ENCODE results near the gene SOBP.

The SOBP gene

GRCh38 chr6:107658920-107659865 is 169.3 kb downstream of the SOBP start:
- Histone ChIP-seq H3K36me3 (replicated peaks) (peaks cover 11% of the 10 kb centered on the region), H3K9me3 (no peaks in the 10 kb centered on the region), H3K4me3 (no peak overlapping the region), H3K4me1 (peaks cover 6% of the 10 kb centered on the region), H3K27me3 (ENCODE audit: low read depth) (no peaks in the 10 kb centered on the region)
- peak in 1 of 2 experiments; percentile 14 for DNase-seq (ENCODE audit: low spot score in 2 of 2)
- in situ Hi-C loops (cut with MboI; ENCODE audit: low sequenced_read_pairs) = no loop called here

- Histone ChIP-seq H3K4me3 (no peak overlapping the region), H3K27me3 (ENCODE audit: low read depth) (no peaks in the 10 kb centered on the region), H3K4me1 (peaks cover 10% of the 10 kb centered on the region), H3K36me3 (replicated peaks) (peaks cover 11% of the 10 kb centered on the region), H3K9me3 (no peaks in the 10 kb centered on the region)
- in situ Hi-C loops (cut with MboI; ENCODE audit: low sequenced_read_pairs) = no loop called here
- no peak for DNase-seq (ENCODE audit: low spot score in 2 of 2)
These were observed 170.9 kb downstream of the SOBP start for GRCh38 chr6:107660839-107661238.

- H3K9me3 ChIP-seq = no peaks in the 10 kb centered on the region
- H3K36me3 ChIP-seq (replicated peaks) = peaks cover 11% of the 10 kb centered on the region
- in situ Hi-C loops (cut with MboI; ENCODE audit: low sequenced_read_pairs) = no loop called here
- H3K4me1 ChIP-seq = peaks cover 15% of the 10 kb centered on the region
- H3K4me3 ChIP-seq = no peak overlapping the region
- no peaks in the 10 kb centered on the region for H3K27me3 ChIP-seq (ENCODE audit: low read depth)
- DNase-seq (ENCODE audit: low spot score in 2 of 2) = no peak
These were observed 171.4 kb downstream of the SOBP start for GRCh38 chr6:107661291-107661690.

- H3K4me3 ChIP-seq = no peak overlapping the region
- no peak for DNase-seq (ENCODE audit: low spot score in 2 of 2)
- no peaks in the 10 kb centered on the region for H3K27me3 ChIP-seq (ENCODE audit: low read depth)
- H3K4me1 ChIP-seq = peaks cover 25% of the 10 kb centered on the region
- H3K36me3 ChIP-seq (replicated peaks) = peaks cover 11% of the 10 kb centered on the region
- no peaks in the 10 kb centered on the region for H3K9me3 ChIP-seq
- in situ Hi-C loops (cut with MboI; ENCODE audit: low sequenced_read_pairs) = no loop called here
These were observed 172.4 kb downstream of the SOBP start for GRCh38 chr6:107662333-107662732.

- H3K4me1 ChIP-seq = peaks cover 35% of the 10 kb centered on the region
- H3K4me3 ChIP-seq = no peak overlapping the region
- in situ Hi-C loops (cut with MboI; ENCODE audit: low sequenced_read_pairs) = no loop called here
- no peak for DNase-seq (ENCODE audit: low spot score in 2 of 2)
- peaks cover 10% of the 10 kb centered on the region for H3K36me3 ChIP-seq (replicated peaks)
- H3K9me3 ChIP-seq = no peaks in the 10 kb centered on the region
- H3K27me3 ChIP-seq (ENCODE audit: low read depth) = no peaks in the 10 kb centered on the region
These were observed 173.4 kb downstream of the SOBP start for GRCh38 chr6:107663308-107663707.

- DNase-seq (ENCODE audit: low spot score in 2 of 2) = no peak
- H3K9me3 ChIP-seq = no peaks in the 10 kb centered on the region
- in situ Hi-C loops (cut with MboI; ENCODE audit: low sequenced_read_pairs) = no loop called here
- H3K36me3 ChIP-seq (replicated peaks) = 0 out of 2 replicates have a peak, but pooled peaks cover 1% of the 10 kb centered on the region
- H3K4me3 ChIP-seq = no peak overlapping the region
- peaks cover 29% of the 10 kb centered on the region for H3K4me1 ChIP-seq
- no peaks in the 10 kb centered on the region for H3K27me3 ChIP-seq (ENCODE audit: low read depth)
These were observed 175.5 kb downstream of the SOBP start for GRCh38 chr6:107665382-107665781.

GRCh38 chr6:107666084-107666980 is 176.4 kb downstream of the SOBP start:
- in situ Hi-C loops (cut with MboI; ENCODE audit: low sequenced_read_pairs) = no loop called here
- DNase-seq (ENCODE audit: low spot score in 2 of 2) = peak; percentile 44 to 58
- no peak overlapping the region for H3K4me3 ChIP-seq
- H3K4me1 ChIP-seq = peaks cover 29% of the 10 kb centered on the region
- H3K9me3 ChIP-seq = no peaks in the 10 kb centered on the region
- no peaks in the 10 kb centered on the region for H3K27me3 ChIP-seq (ENCODE audit: low read depth)
- H3K36me3 ChIP-seq (replicated peaks) = no peaks in the 10 kb centered on the region

GRCh38 chr6:107666981-107667601 is 177.2 kb downstream of the SOBP start:
- Histone ChIP-seq H3K4me3 (no peak overlapping the region), H3K27me3 (ENCODE audit: low read depth) (no peaks in the 10 kb centered on the region), H3K4me1 (peaks cover 29% of the 10 kb centered on the region), H3K9me3 (no peaks in the 10 kb centered on the region), H3K36me3 (replicated peaks) (no peaks in the 10 kb centered on the region)
- in situ Hi-C loops (cut with MboI; ENCODE audit: low sequenced_read_pairs) = no loop called here
- peak in 1 of 2 experiments; percentile 32 for DNase-seq (ENCODE audit: low spot score in 2 of 2)

GRCh38 chr6:107667790-107668189 is 177.9 kb downstream of the SOBP start:
- Histone ChIP-seq H3K9me3 (no peaks in the 10 kb centered on the region), H3K27me3 (ENCODE audit: low read depth) (no peaks in the 10 kb centered on the region), H3K4me1 (peaks cover 30% of the 10 kb centered on the region), H3K36me3 (replicated peaks) (no peaks in the 10 kb centered on the region), H3K4me3 (no peak overlapping the region)
- in situ Hi-C loops (cut with MboI; ENCODE audit: low sequenced_read_pairs) = no loop called here
- DNase-seq (ENCODE audit: low spot score in 2 of 2) = peak in 1 of 2 experiments; percentile 64

- Histone ChIP-seq H3K27me3 (ENCODE audit: low read depth) (no peaks in the 10 kb centered on the region), H3K36me3 (replicated peaks) (no peaks in the 10 kb centered on the region), H3K9me3 (no peaks in the 10 kb centered on the region), H3K4me3 (no peak overlapping the region), H3K4me1 (peaks cover 41% of the 10 kb centered on the region)
- in situ Hi-C loops (cut with MboI; ENCODE audit: low sequenced_read_pairs) = no loop called here
- DNase-seq (ENCODE audit: low spot score in 2 of 2) = no peak
These were observed 179.0 kb downstream of the SOBP start for GRCh38 chr6:107668743-107669474.

- Histone ChIP-seq H3K4me3 (no peak overlapping the region), H3K36me3 (replicated peaks) (no peaks in the 10 kb centered on the region), H3K9me3 (no peaks in the 10 kb centered on the region), H3K4me1 (peaks cover 45% of the 10 kb centered on the region), H3K27me3 (ENCODE audit: low read depth) (no peaks in the 10 kb centered on the region)
- DNase-seq (ENCODE audit: low spot score in 2 of 2) = peak in 1 of 2 experiments; percentile 28
- in situ Hi-C loops (cut with MboI; ENCODE audit: low sequenced_read_pairs) = no loop called here
These were observed 180.9 kb downstream of the SOBP start for GRCh38 chr6:107670792-107671199.

- Histone ChIP-seq H3K4me1 (peaks cover 22% of the 10 kb centered on the region), H3K36me3 (replicated peaks) (no peaks in the 10 kb centered on the region), H3K27me3 (ENCODE audit: low read depth) (no peaks in the 10 kb centered on the region), H3K9me3 (no peaks in the 10 kb centered on the region), H3K4me3 (no peak overlapping the region)
- DNase-seq (ENCODE audit: low spot score in 2 of 2) = peak; percentile 67 to 80
- in situ Hi-C loops (cut with MboI; ENCODE audit: low sequenced_read_pairs) = no loop called here
These were observed 183.2 kb downstream of the SOBP start for GRCh38 chr6:107673076-107673494.

Data from HAP-1 (cell line).